HCT116 (cell line): ENCODE measurements around the gene TFG. TPM values are rescaled to one million over a fixed set of nuclear protein-coding genes. Genes with fewer than 3 reads are reported as not detected.

Experiments
- ATAC-seq: fragments of 200-7000 bp; cut with Tn5 transposase; 2 replicates; pipeline ENCODE4 v1.9.1; 2020; ENCODE audit warnings: mild to moderate bottlenecking, moderate library complexity
- BruUV-seq: library from RNA; stranded (reverse); fragments of 400-500 nt; replicated peaks from 2 replicates; lab custom pipeline; 2021; lab: Mats Ljungman, UMichigan
- CTCF ChIA-PET: fragments of 300-600 bp; sonication (Branson Sonifier 250); formaldehyde crosslinking; loops from one replicate; lab custom pipeline; 2021; ENCODE audit warnings: antibody characterized with exemption; lab: Charles Lee
- POLR2A ChIA-PET: fragments of 300-600, 350-600 bp; sonication (Branson Sonifier 250); formaldehyde crosslinking; loops from one replicate; lab custom pipeline; 2021; ENCODE audit warnings: antibody characterized with exemption; lab: Charles Lee
- RAD21 ChIA-PET, 2 experiments: fragments of 300-600 bp; sonication (Branson Sonifier 250); formaldehyde crosslinking; loops; one replicate each; lab custom pipeline; 2023; ENCODE audit warnings: low total read pairs in 2 of 2; ENCODE audit not compliant: uncharacterized antibody in 2 of 2, unreplicated experiment in 2 of 2, low non-redundant PET in 1 of 2; lab: Charles Lee
- DNase-seq: peaks from one replicate; pipeline ENCODE4 v3.0.0-alpha.2; 2010; ENCODE audit warnings: low read depth, low spot score
- H2AFZ ChIP-seq: fragments of 200-600 bp; shearing (Covaris generic), sonication (generic); 2 replicates; pipeline ENCODE4 v1.6.1; 2017; ENCODE audit warnings: low read depth, mixed run types, mixed read lengths, antibody characterized with exemption, low read length; ENCODE audit not compliant: poor library complexity, severe bottlenecking
- H3K27ac ChIP-seq: 2 replicates; pipeline ENCODE4 v1.5.1; 2012; ENCODE audit warnings: low read depth, low read length
- H3K27me3 ChIP-seq: fragments of 200-600 bp; sonication (generic); 2 replicates; pipeline ENCODE4 v1.6.1; 2016; ENCODE audit warnings: mixed run types, low read length, mixed read lengths; ENCODE audit not compliant: insufficient read depth
- H3K36me3 ChIP-seq, 2 experiments: fragments of 200-500 bp in 1 of 2; fragments of 200-600 bp in 1 of 2; sonication (Bioruptor generic) in 1 of 2; sonication (generic) in 1 of 2; 2 replicates each; pipeline versions ENCODE4 v1.5.1 to v1.6.1; 2014 to 2016; ENCODE audit warnings: low read length in 2 of 2, inconsistent platforms in 1 of 2, mixed read lengths in 1 of 2, mixed run types in 1 of 2; ENCODE audit not compliant: insufficient read depth in 2 of 2, control insufficient read depth in 1 of 2
- H3K4me1 ChIP-seq, 2 experiments: fragments of 200-600 bp in 1 of 2; sonication (generic) in 1 of 2; 2 replicates each; pipeline versions ENCODE4 v1.5.1 to v1.6.1; 2012 to 2017; ENCODE audit warnings: low read length in 2 of 2, inconsistent platforms in 1 of 2, mild to moderate bottlenecking in 1 of 2, mixed read lengths in 1 of 2, mixed run types in 1 of 2, moderate library complexity in 1 of 2; ENCODE audit not compliant: insufficient read depth in 2 of 2, control insufficient read depth in 1 of 2
- H3K4me2 ChIP-seq: fragments of 200-600 bp; sonication (generic); 2 replicates; pipeline ENCODE4 v1.6.1; 2017; ENCODE audit warnings: mixed run types, low read length, mixed read lengths
- H3K4me3 ChIP-seq, 2 experiments: fragments of 200-600 bp in 1 of 2; sonication (generic) in 1 of 2; replicated peaks in 1 of 2; 2 replicates each; pipeline ENCODE4 v1.5.1; 2011 to 2016; ENCODE audit warnings: low read length in 2 of 2, control low read depth in 1 of 2, low read depth in 1 of 2, mild to moderate bottlenecking in 1 of 2, mixed read lengths in 1 of 2, mixed run types in 1 of 2
- H3K79me2 ChIP-seq: fragments of 200-600 bp; sonication (generic); 2 replicates; pipeline ENCODE4 v1.6.1; 2017; ENCODE audit warnings: mild to moderate bottlenecking, mixed run types, low read length, moderate library complexity, mixed read lengths; ENCODE audit not compliant: insufficient read depth
- H3K9ac ChIP-seq: fragments of 200-600 bp; sonication (generic); 2 replicates; pipeline ENCODE4 v1.6.1; 2016; ENCODE audit warnings: low read length, mixed read lengths
- H3K9me2 ChIP-seq: fragments of 200-600 bp; sonication (generic), shearing (Covaris generic); 2 replicates; pipeline ENCODE4 v1.6.1; 2017; ENCODE audit warnings: mixed run types, mild to moderate bottlenecking, moderate library complexity; ENCODE audit not compliant: insufficient read depth
- H3K9me3 ChIP-seq, 2 experiments: fragments of 200-500 bp in 1 of 2; fragments of 200-600 bp in 1 of 2; sonication (Bioruptor generic) in 1 of 2; sonication (generic) in 1 of 2; 2 replicates each; pipeline ENCODE4 v1.6.1; 2014 to 2017; ENCODE audit warnings: low read length in 2 of 2, mixed read lengths in 2 of 2, inconsistent platforms in 1 of 2, low read depth in 1 of 2, mild to moderate bottlenecking in 1 of 2, mixed run types in 1 of 2, moderate library complexity in 1 of 2; ENCODE audit not compliant: control insufficient read depth in 1 of 2, insufficient read depth in 1 of 2
- H4K20me1 ChIP-seq: fragments of 200-600 bp; sonication (generic), shearing (Covaris generic); 2 replicates; pipeline ENCODE4 v1.6.1; 2017; ENCODE audit warnings: mixed run types, mild to moderate bottlenecking, moderate library complexity; ENCODE audit not compliant: insufficient read depth
- ATF3 ChIP-seq: IDR thresholded peaks from 2 replicates; pipeline ENCODE4 v1.6.1; 2012
- CTCF ChIP-seq, 3 experiments: fragments of 200-600 bp in 1 of 3; sonication (generic) in 1 of 3; IDR thresholded peaks in 2 of 3; conservative IDR thresholded peaks in 1 of 3; 2 replicates each; pipeline ENCODE4 v1.5.1; 2012 to 2017; ENCODE audit warnings: low read depth in 2 of 3, low read length in 2 of 3, antibody characterized with exemption in 1 of 3, borderline replicate concordance in 1 of 3, control low read depth in 1 of 3, mild to moderate bottlenecking in 1 of 3, mixed read lengths in 1 of 3, mixed run types in 1 of 3, moderate library complexity in 1 of 3; ENCODE audit not compliant: insufficient read depth in 1 of 3
- FOSL1 ChIP-seq: IDR thresholded peaks from 2 replicates; pipeline ENCODE4 v1.6.1; 2012; ENCODE audit warnings: low read depth
- JUND ChIP-seq: IDR thresholded peaks from 2 replicates; pipeline ENCODE4 v1.6.1; 2012
- RAD21 ChIP-seq: IDR thresholded peaks from 2 replicates; pipeline ENCODE4 v1.6.1; 2012; ENCODE audit warnings: low read depth, mild to moderate bottlenecking
- YY1 ChIP-seq: IDR thresholded peaks from 2 replicates; pipeline ENCODE4 v1.6.1; 2011; ENCODE audit warnings: low read length, low read depth, moderate library complexity, mild to moderate bottlenecking; ENCODE audit not compliant: insufficient replicate concordance; ENCODE audit errors: extremely low read depth
- intact Hi-C: fragments of 100-400 bp; cut with micrococcal nuclease; formaldehyde crosslinking; loops from 2 replicates; pipeline ENCODE4 v1.10.0; 2022
- total RNA-seq: library from RNA; stranded (reverse); gene quantifications from one replicate; pipeline ENCODE4 v1.2.1, GENCODE V29; 2021; ENCODE audit not compliant: unreplicated experiment

TFG gene
- total RNA-seq, 1 experiment from 2014 or later: 99.1 TPM

DNA sequence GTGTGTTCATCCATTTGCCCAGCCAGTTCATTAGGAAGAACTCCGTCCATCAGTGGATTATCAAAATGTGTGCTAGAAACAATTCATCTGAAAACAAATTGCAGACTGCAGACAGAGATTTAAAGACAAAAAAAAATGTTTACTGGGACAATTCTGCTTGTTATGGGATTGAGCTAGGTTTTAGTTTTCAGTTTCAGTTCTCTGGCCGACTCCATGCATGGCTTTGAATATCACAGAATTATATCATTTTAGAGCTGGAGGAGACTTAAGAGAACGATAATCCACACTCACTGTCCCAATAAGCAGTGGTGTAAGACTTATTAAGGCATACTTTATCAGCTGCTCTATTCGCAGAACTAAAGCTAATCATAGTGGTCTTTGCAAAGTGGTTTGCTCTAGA, 51.1 kb downstream of the TFG start (continued):
- TF ChIP-seq CTCF (IDR thresholded peaks at IDR 0.05 in 2 of 3, conservative IDR thresholded peaks at IDR 0.05 in 1 of 3; ENCODE audit: borderline replicate concordance in 1 of 3, insufficient read depth in 1 of 3, low read depth in 2 of 3, low read length in 2 of 3) (no peak), ATF3 (no peak), FOSL1 (no peak)

GRCh38 chr3:100761211-100761942, 52.1 kb downstream of the TFG start:
- DNase-seq (no peak), ATAC-seq (peak; percentile 99)
- no peaks in the 10 kb centered on the region for H3K27me3 ChIP-seq
- CTCF ChIA-PET: interaction anchor here (0.9 to 3.6 kb wide), 5 partner anchors 8 to 434 kb away, joined by 3 to 11 read pairs (median 4); no protein-coding TSS in a partner anchor
- no peaks in the 10 kb centered on the region for H3K36me3 ChIP-seq
- no peak overlapping the region for H3K4me3 ChIP-seq
- no peak for TF ChIP-seq JUND
- no peak for TF ChIP-seq YY1
- peak; percentile 26; the same call in 1 of the 2 replicates for TF ChIP-seq RAD21
- peak in 2 of 3 experiments; percentile 60 to 63; a peak in 4 of 6 replicates for TF ChIP-seq CTCF (IDR thresholded peaks at IDR 0.05 in 2 of 3, conservative IDR thresholded peaks at IDR 0.05 in 1 of 3; ENCODE audit: borderline replicate concordance in 1 of 3, insufficient read depth in 1 of 3, low read depth in 2 of 3, low read length in 2 of 3)
- H3K9me3 ChIP-seq: no peaks in the 10 kb centered on the region
- RAD21 ChIA-PET: interaction anchor here in 1 of 2 experiments (0.7 kb wide), 1 partner anchor 158 kb away, joined by 3 read pairs; no protein-coding TSS in a partner anchor
- no TSS peak for BruUV-seq
- no peak overlapping the region for H3K9ac ChIP-seq
- no peaks in the 10 kb centered on the region for H3K9me2 ChIP-seq
- no peak overlapping the region for H3K4me2 ChIP-seq
- H3K27ac ChIP-seq: no peak overlapping the region
- H3K4me1 ChIP-seq: peaks cover 0 to 3% of the 10 kb centered on the region in 2 experiments; a peak in 1 of 4 replicates
- H4K20me1 ChIP-seq: no peaks in the 10 kb centered on the region
- H3K79me2 ChIP-seq: no peaks in the 10 kb centered on the region
- no peak overlapping the region for H2AFZ ChIP-seq
- intact Hi-C loops: no loop called here
- POLR2A ChIA-PET: no interaction called here
